ENCODE measurements around the gene CMKLR1.

- TF ChIP-seq CTCF (IDR thresholded peaks at IDR 0.05; ENCODE audit: borderline replicate concordance, extremely low read depth, low read length, poor library complexity, severe bottlenecking) (no peak), EZH2 (IDR thresholded peaks at IDR 0.05; ENCODE audit: borderline replicate concordance, low read depth, low read length, severe bottlenecking) (no peak)
These were observed 32.1 kb downstream of the CMKLR1 start for GRCh38 chr12:108307006-108307405.

Data from DND-41 (cell line).